Nucleus accumbens (tissue), 56 donors: ENCODE results near the gene DYNLRB1.

Source experiments
- DNase-seq, 56 donors: peaks; one replicate each; lab custom pipeline; 2025; lab: John Stamatoyannopoulos, UW

The DYNLRB1 gene

GRCh38 chr20:34531608-34532265 lies 15.5 kb downstream of the DYNLRB1 start:
- no peak for DNase-seq

GRCh38 chr20:34532320-34532719 lies 16.1 kb downstream of the DYNLRB1 start:
- DNase-seq = no peak

- DNase-seq = no peak
These were observed 16.5 kb downstream of the DYNLRB1 start for GRCh38 chr20:34532756-34533155.

- DNase-seq = no peak
These were observed 18.4 kb downstream of the DYNLRB1 start for GRCh38 chr20:34534391-34535165.

- DNase-seq = no peak
These were observed 19.1 kb downstream of the DYNLRB1 start for GRCh38 chr20:34535301-34535840.

- DNase-seq = no peak
These were observed 19.6 kb downstream of the DYNLRB1 start for GRCh38 chr20:34535857-34536256.

GRCh38 chr20:34536798-34537394 lies 20.7 kb downstream of the DYNLRB1 start:
- DNase-seq = peak in 37 of 56 donors; percentile 14 to 78 (median 43)

- DNase-seq = no peak
These were observed 21.4 kb downstream of the DYNLRB1 start for GRCh38 chr20:34537651-34538050.

- peak in 25 of 56 donors; percentile 8 to 67 (median 24) for DNase-seq
These were observed 22.5 kb downstream of the DYNLRB1 start for GRCh38 chr20:34538671-34539123.

- DNase-seq = no peak
These were observed 23.5 kb downstream of the DYNLRB1 start for GRCh38 chr20:34539756-34540155.

GRCh38 chr20:34540596-34541263 lies 24.5 kb downstream of the DYNLRB1 start:
- DNase-seq = no peak

- DNase-seq = no peak
These were observed 25.2 kb downstream of the DYNLRB1 start for GRCh38 chr20:34541264-34541901.

- no peak for DNase-seq
These were observed 25.7 kb downstream of the DYNLRB1 start for GRCh38 chr20:34541917-34542316.

- no peak for DNase-seq
These were observed 26.2 kb downstream of the DYNLRB1 start for GRCh38 chr20:34542439-34542838.

GRCh38 chr20:34543463-34544056 lies 27.3 kb downstream of the DYNLRB1 start:
- DNase-seq = no peak

GRCh38 chr20:34544109-34544796 lies 28.0 kb downstream of the DYNLRB1 start:
- DNase-seq = no peak

GRCh38 chr20:34546751-34547181 lies 30.5 kb downstream of the DYNLRB1 start:
- DNase-seq = no peak

GRCh38 chr20:34547844-34548613 lies 31.8 kb downstream of the DYNLRB1 start:
- no peak for DNase-seq
